Endothelial cell (in vitro differentiated cells): ENCODE results near the gene IVNS1ABP. TPM values are rescaled to one million over a fixed set of nuclear protein-coding genes. Genes with fewer than 3 reads are reported as not detected.

Source experiments
- DNase-seq: peaks from one replicate; pipeline ENCODE4 v3.0.0; 2021; ENCODE audit warnings: low spot score
- H3K27ac Mint-ChIP-seq: one replicate; pipeline ENCODE4 v1.8.0; 2021; ENCODE audit warnings: mixed read lengths, inconsistent platforms; ENCODE audit not compliant: unreplicated experiment
- H3K27me3 Mint-ChIP-seq: one replicate; pipeline ENCODE4 v1.8.0; 2021; ENCODE audit warnings: mild to moderate bottlenecking, moderate library complexity, mixed read lengths, inconsistent platforms; ENCODE audit not compliant: unreplicated experiment
- H3K36me3 Mint-ChIP-seq: one replicate; pipeline ENCODE4 v1.8.0; 2021; ENCODE audit warnings: mild to moderate bottlenecking, low read depth, mixed read lengths, inconsistent platforms; ENCODE audit not compliant: unreplicated experiment
- H3K4me1 Mint-ChIP-seq: one replicate; pipeline ENCODE4 v1.8.0; 2021; ENCODE audit warnings: mild to moderate bottlenecking, mixed read lengths, inconsistent platforms; ENCODE audit not compliant: unreplicated experiment
- H3K4me3 Mint-ChIP-seq: one replicate; pipeline ENCODE4 v1.8.0; 2021; ENCODE audit warnings: mild to moderate bottlenecking, mixed read lengths, inconsistent platforms; ENCODE audit not compliant: unreplicated experiment
- H3K9me3 Mint-ChIP-seq: one replicate; pipeline ENCODE4 v1.8.0; 2021; ENCODE audit warnings: mixed read lengths, inconsistent platforms; ENCODE audit not compliant: unreplicated experiment
- total RNA-seq: library from RNA; stranded (reverse); fragmentation: NEBNext Ultra II Directional; extraction: Animal tissue kit (Norgen Biotek cat#: 25700); gene quantifications from one replicate; pipeline ENCODE4 v1.2.1, GENCODE V29; 2021; ENCODE audit not compliant: unreplicated experiment
- TF ChIP-seq, protein P1 (sequence below): fragments of 200-600 bp; sonication (generic); IDR thresholded peaks from one replicate; pipeline ENCODE4 v1.5.0; 2021; ENCODE audit warnings: antibody characterized with exemption; ENCODE audit not compliant: unreplicated experiment

Gene IVNS1ABP
- total RNA-seq, 1 donor from 2014 or later: 95.9 TPM

DNA sequence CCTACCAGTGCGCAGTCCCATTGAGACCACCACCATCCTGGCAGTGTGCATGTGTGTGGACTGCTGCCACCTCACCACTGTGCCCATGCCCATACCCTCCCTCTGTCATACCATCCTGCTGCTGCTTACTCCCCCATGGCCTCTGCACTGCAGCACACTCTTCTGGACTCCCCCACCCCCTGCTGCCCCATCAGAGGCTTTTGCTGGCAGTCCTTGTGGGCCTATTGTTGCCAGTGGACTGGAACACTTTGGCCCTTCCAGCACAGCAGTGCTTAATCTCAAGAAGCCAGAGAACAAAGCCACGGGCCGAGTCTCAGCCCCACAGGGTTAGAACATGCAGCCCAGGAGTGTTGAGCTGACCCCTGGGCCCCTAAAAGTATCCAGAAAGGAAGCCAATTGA, 41.9 kb upstream of the IVNS1ABP start:
- Mint-ChIP-seq H3K4me3 (no peak overlapping the region), H3K36me3 (no peaks in the 10 kb centered on the region), H3K9me3 (no peaks in the 10 kb centered on the region), H3K4me1 (no peaks in the 10 kb centered on the region), H3K27me3 (peaks cover 3% of the 10 kb centered on the region), H3K27ac (no peak overlapping the region)
- DNase-seq: no peak
- TF ChIP-seq, protein P1, sequence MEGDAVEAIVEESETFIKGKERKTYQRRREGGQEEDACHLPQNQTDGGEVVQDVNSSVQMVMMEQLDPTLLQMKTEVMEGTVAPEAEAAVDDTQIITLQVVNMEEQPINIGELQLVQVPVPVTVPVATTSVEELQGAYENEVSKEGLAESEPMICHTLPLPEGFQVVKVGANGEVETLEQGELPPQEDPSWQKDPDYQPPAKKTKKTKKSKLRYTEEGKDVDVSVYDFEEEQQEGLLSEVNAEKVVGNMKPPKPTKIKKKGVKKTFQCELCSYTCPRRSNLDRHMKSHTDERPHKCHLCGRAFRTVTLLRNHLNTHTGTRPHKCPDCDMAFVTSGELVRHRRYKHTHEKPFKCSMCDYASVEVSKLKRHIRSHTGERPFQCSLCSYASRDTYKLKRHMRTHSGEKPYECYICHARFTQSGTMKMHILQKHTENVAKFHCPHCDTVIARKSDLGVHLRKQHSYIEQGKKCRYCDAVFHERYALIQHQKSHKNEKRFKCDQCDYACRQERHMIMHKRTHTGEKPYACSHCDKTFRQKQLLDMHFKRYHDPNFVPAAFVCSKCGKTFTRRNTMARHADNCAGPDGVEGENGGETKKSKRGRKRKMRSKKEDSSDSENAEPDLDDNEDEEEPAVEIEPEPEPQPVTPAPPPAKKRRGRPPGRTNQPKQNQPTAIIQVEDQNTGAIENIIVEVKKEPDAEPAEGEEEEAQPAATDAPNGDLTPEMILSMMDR: no peak

DNA sequence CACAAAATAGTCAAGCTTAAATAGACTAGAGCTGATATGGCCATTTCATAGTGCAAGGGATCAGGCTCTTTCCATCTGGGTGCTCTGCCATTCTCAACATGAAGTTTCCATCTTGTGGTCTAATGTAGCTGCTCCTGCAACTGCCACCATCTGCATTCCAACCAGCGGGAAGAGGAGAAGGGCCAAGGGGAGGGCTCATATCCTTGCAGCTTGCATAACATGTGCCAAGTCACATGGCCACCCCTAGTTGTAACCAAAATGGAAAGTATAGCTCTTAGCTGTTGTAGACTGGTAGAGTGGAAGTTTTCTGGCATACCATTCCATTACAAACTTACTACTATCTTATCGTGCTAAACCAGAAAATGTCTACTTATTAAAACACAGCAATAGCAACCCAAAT, 38.9 kb upstream of the IVNS1ABP start:
- Mint-ChIP-seq H3K9me3 (no peaks in the 10 kb centered on the region), H3K4me3 (no peak overlapping the region), H3K27me3 (peaks cover 3% of the 10 kb centered on the region), H3K36me3 (no peaks in the 10 kb centered on the region), H3K4me1 (no peaks in the 10 kb centered on the region), H3K27ac (no peak overlapping the region)
- DNase-seq: no peak
- TF ChIP-seq, protein P1: no peak

GRCh38 chr1:185353124-185353523, 36.1 kb upstream of the IVNS1ABP start:
- H3K4me1 Mint-ChIP-seq: no peaks in the 10 kb centered on the region
- peaks cover 1% of the 10 kb centered on the region for H3K27me3 Mint-ChIP-seq
- no peak overlapping the region for H3K4me3 Mint-ChIP-seq
- TF ChIP-seq, protein P1: no peak
- no peaks in the 10 kb centered on the region for H3K9me3 Mint-ChIP-seq
- no peak for DNase-seq
- no peak overlapping the region for H3K27ac Mint-ChIP-seq
- H3K36me3 Mint-ChIP-seq: no peaks in the 10 kb centered on the region

DNA sequence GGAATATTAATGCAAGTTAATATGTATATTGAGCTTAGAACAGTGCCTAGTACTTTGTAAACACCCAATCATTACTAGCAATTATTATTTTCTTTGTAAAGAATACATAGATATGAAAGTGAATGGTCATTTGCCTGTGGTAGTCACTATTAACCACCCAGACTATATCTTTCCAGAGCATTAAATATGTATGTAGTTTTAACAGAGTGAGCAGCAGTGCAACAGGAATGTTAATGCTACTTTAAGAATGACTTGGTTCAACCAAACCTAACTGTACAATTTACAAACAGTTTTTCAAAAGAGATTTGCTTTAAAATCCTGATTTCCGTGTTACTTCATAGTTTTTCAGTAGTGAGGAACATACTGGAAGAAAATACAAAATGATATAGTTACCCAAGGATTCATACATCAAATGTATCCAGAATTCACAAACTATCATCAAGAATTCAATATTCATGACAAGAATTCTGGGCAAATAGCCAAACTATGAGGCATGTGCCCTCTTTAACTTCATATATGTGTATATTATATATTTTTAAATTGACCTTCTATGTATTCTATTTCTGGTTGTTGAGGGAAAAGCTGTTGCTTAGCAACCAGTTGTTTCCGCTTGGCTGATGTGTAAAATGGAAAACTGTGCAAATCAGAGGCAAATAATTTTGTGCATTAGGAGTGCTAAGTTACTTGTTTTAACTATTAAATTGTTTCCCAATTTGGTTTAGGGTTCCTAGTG, 34.9 kb upstream of the IVNS1ABP start:
- TF ChIP-seq, protein P1: no peak
- H3K27ac Mint-ChIP-seq: no peak overlapping the region

GRCh38 chr1:185350027-185350442, 33.0 kb upstream of the IVNS1ABP start:
- Mint-ChIP-seq H3K4me3 (no peak overlapping the region), H3K27ac (no peak overlapping the region), H3K36me3 (no peaks in the 10 kb centered on the region), H3K4me1 (no peaks in the 10 kb centered on the region), H3K27me3 (no peaks in the 10 kb centered on the region), H3K9me3 (no peaks in the 10 kb centered on the region)
- TF ChIP-seq, protein P1: no peak
- DNase-seq: no peak

More for the DNA sequence above, 34.9 kb upstream of the IVNS1ABP start:
- H3K27me3 Mint-ChIP-seq: no peaks in the 10 kb centered on the region
- H3K9me3 Mint-ChIP-seq: no peaks in the 10 kb centered on the region
- no peak for DNase-seq
- H3K36me3 Mint-ChIP-seq: no peaks in the 10 kb centered on the region
- no peak overlapping the region for H3K4me3 Mint-ChIP-seq
- no peaks in the 10 kb centered on the region for H3K4me1 Mint-ChIP-seq
